Measurements from ENCODE around the gene CACUL1. TPM values are rescaled to one million over a fixed set of nuclear protein-coding genes. Genes with fewer than 3 reads are reported as not detected.

CACUL1 gene
- total RNA-seq, 2 donors from 2014 or later = 23.7 to 38.1 TPM

GRCh38 chr10:118689070-118689858, 65.5 kb downstream of the CACUL1 start:
- Histone ChIP-seq H3K4me3 (no peak overlapping the region), H3K27me3 (replicated peaks; ENCODE audit: insufficient read depth) (no peaks in the 10 kb centered on the region), H3K9me3 (no peaks in the 10 kb centered on the region), H3K27ac (no peak overlapping the region), H3K36me3 (peaks cover 0 to 3% of the 10 kb centered on the region in 2 donors), H3K4me1 (replicated peaks) (no peaks in the 10 kb centered on the region)
- 81% methylated on average over 4 of the region's 4 CpGs for WGBS
- intact Hi-C loops (cut with DNase I) = no loop called here
- TF ChIP-seq POLR2AphosphoS5 (IDR thresholded peaks at IDR 0.05) (no peak), POLR2A (IDR thresholded peaks at IDR 0.05) (no peak), CTCF (IDR thresholded peaks at IDR 0.05) (no peak)
- no peak for DNase-seq (ENCODE audit: low spot score)

- TF ChIP-seq POLR2A (IDR thresholded peaks at IDR 0.05) (no peak), POLR2AphosphoS5 (IDR thresholded peaks at IDR 0.05) (no peak), CTCF (IDR thresholded peaks at IDR 0.05) (no peak)
- Histone ChIP-seq H3K4me3 (no peak overlapping the region), H3K36me3 (peaks cover 0 to 5% of the 10 kb centered on the region in 2 donors), H3K27me3 (replicated peaks; ENCODE audit: insufficient read depth) (no peaks in the 10 kb centered on the region), H3K4me1 (replicated peaks) (no peaks in the 10 kb centered on the region), H3K27ac (no peak overlapping the region), H3K9me3 (no peaks in the 10 kb centered on the region)
- intact Hi-C loops (cut with DNase I) = no loop called here
- DNase-seq (ENCODE audit: low spot score) = no peak
Observed at GRCh38 chr10:118687472-118687871, 67.3 kb downstream of the CACUL1 start.

- peaks cover 0 to 5% of the 10 kb centered on the region in 2 donors for H3K36me3 ChIP-seq
- TF ChIP-seq CTCF (IDR thresholded peaks at IDR 0.05) = no peak
- TF ChIP-seq POLR2A (IDR thresholded peaks at IDR 0.05) = no peak
- no peak for TF ChIP-seq POLR2AphosphoS5 (IDR thresholded peaks at IDR 0.05)
- no peak overlapping the region for H3K4me3 ChIP-seq
- no peaks in the 10 kb centered on the region for H3K27me3 ChIP-seq (replicated peaks; ENCODE audit: insufficient read depth)
- no peaks in the 10 kb centered on the region for H3K4me1 ChIP-seq (replicated peaks)
- no peak overlapping the region for H3K27ac ChIP-seq
- 83% methylated on average over 6 of the region's 6 CpGs for WGBS
- intact Hi-C loops (cut with DNase I) = no loop called here
- DNase-seq (ENCODE audit: low spot score) = no peak
- H3K9me3 ChIP-seq = no peaks in the 10 kb centered on the region
Observed at GRCh38 chr10:118682533-118682932, 72.2 kb downstream of the CACUL1 start.

GRCh38 chr10:118680197-118680596, 74.6 kb downstream of the CACUL1 start:
- no peaks in the 10 kb centered on the region for H3K9me3 ChIP-seq
- no peak for DNase-seq (ENCODE audit: low spot score)
- no peak overlapping the region for H3K27ac ChIP-seq
- TF ChIP-seq CTCF (IDR thresholded peaks at IDR 0.05) (no peak), POLR2A (IDR thresholded peaks at IDR 0.05) (no peak), POLR2AphosphoS5 (IDR thresholded peaks at IDR 0.05) (no peak)
- no peak overlapping the region for H3K4me3 ChIP-seq
- no peaks in the 10 kb centered on the region for H3K27me3 ChIP-seq (replicated peaks; ENCODE audit: insufficient read depth)
- peaks cover 0 to 2% of the 10 kb centered on the region in 2 donors for H3K36me3 ChIP-seq
- H3K4me1 ChIP-seq (replicated peaks) = no peaks in the 10 kb centered on the region
- intact Hi-C loops (cut with DNase I) = no loop called here
- WGBS = 93% methylated on average over 1 of the region's 1 CpG

Measured in prostate gland (tissue), 2 donors.